Panc1 (cell line): ENCODE measurements around the gene MED14. TPM values are rescaled to one million over a fixed set of nuclear protein-coding genes. Genes with fewer than 3 reads are reported as not detected.

Source experiments
- ATAC-seq: fragments of 200-7000 bp; cut with Tn5 transposase; 2 replicates; pipeline ENCODE4 v1.9.1; 2020; ENCODE audit warnings: mild to moderate bottlenecking, moderate library complexity
- BruUV-seq: library from RNA; stranded (reverse); fragments of 400-500 nt; replicated peaks from 2 replicates; lab custom pipeline; 2021; lab: Mats Ljungman, UMichigan
- CTCF ChIA-PET: fragments of 300-600 bp; sonication (Branson Sonifier 250); formaldehyde crosslinking; loops from one replicate; lab custom pipeline; 2022; ENCODE audit warnings: antibody characterized with exemption; lab: Charles Lee
- POLR2A ChIA-PET: fragments of 300-600 bp; sonication (Branson Sonifier 250); formaldehyde crosslinking; loops from one replicate; lab custom pipeline; 2022; ENCODE audit warnings: antibody characterized with exemption; lab: Charles Lee
- DNase-seq: peaks from one replicate; pipeline ENCODE4 v3.0.0-alpha.2; 2010; ENCODE audit warnings: low read depth, low spot score
- H3K27ac ChIP-seq: 2 replicates; pipeline ENCODE4 v1.5.1; 2011; ENCODE audit warnings: mild to moderate bottlenecking, low read length, inconsistent platforms
- H3K27me3 ChIP-seq: fragments of 200-500 bp; sonication (Bioruptor generic); 2 replicates; pipeline ENCODE4 v1.6.0; 2014; ENCODE audit warnings: low read length, inconsistent platforms; ENCODE audit not compliant: control insufficient read depth, insufficient read depth
- H3K36me3 ChIP-seq: fragments of 200-500 bp; sonication (Bioruptor generic); 2 replicates; pipeline ENCODE4 v1.5.1; 2014; ENCODE audit warnings: inconsistent platforms, mild to moderate bottlenecking, low read length, moderate library complexity; ENCODE audit not compliant: control insufficient read depth, insufficient read depth
- H3K4me1 ChIP-seq: 2 replicates; pipeline ENCODE4 v1.5.1; 2011; ENCODE audit warnings: inconsistent platforms, mild to moderate bottlenecking, low read length, moderate library complexity; ENCODE audit not compliant: control insufficient read depth, insufficient read depth
- H3K4me3 ChIP-seq, 2 experiments: 2 replicates each; pipeline ENCODE4 v1.5.1; 2011 to 2012; ENCODE audit warnings: low read depth in 2 of 2, low read length in 2 of 2, mild to moderate bottlenecking in 2 of 2, inconsistent platforms in 1 of 2, moderate library complexity in 1 of 2
- H3K9me3 ChIP-seq: fragments of 200-500 bp; sonication (Bioruptor generic); 2 replicates; pipeline ENCODE4 v1.5.1; 2014; ENCODE audit warnings: low read depth, mild to moderate bottlenecking, inconsistent platforms, low read length, moderate library complexity; ENCODE audit not compliant: control insufficient read depth, insufficient read depth
- CTCF ChIP-seq: fragments of 450-650 bp; IDR thresholded peaks from 2 replicates; pipeline ENCODE4 v1.5.1; 2017; ENCODE audit warnings: mild to moderate bottlenecking
- POLR2AphosphoS5 ChIP-seq: IDR thresholded peaks from 2 replicates; pipeline ENCODE4 v1.6.1; 2012; ENCODE audit warnings: mild to moderate bottlenecking, low read depth, low read length, moderate library complexity
- REST ChIP-seq, 2 experiments: IDR thresholded peaks; 2 replicates each; pipeline ENCODE4 v1.6.1; 2011 to 2012; ENCODE audit warnings: low read depth in 2 of 2, control low read depth in 1 of 2, low read length in 1 of 2, mild to moderate bottlenecking in 1 of 2, moderate library complexity in 1 of 2; ENCODE audit not compliant: insufficient read depth in 1 of 2
- SIN3A ChIP-seq: IDR thresholded peaks from 2 replicates; pipeline ENCODE4 v1.6.1; 2012; ENCODE audit warnings: low read depth, mild to moderate bottlenecking, low read length, moderate library complexity, borderline replicate concordance; ENCODE audit not compliant: insufficient read depth
- TCF7L2 ChIP-seq: IDR thresholded peaks from 2 replicates; pipeline ENCODE4 v1.6.1; 2011; ENCODE audit warnings: mild to moderate bottlenecking, low read depth, low read length, inconsistent platforms
- in situ Hi-C: cut with HindIII; loops from 2 replicates; pipeline ENCODE4 v1.10.0; 2016; ENCODE audit warnings: low sequenced_read_pairs, low pct_unique_long_range_greater_than_20kb
- intact Hi-C: fragments of 100-400 bp; cut with micrococcal nuclease; formaldehyde crosslinking; loops from one replicate; pipeline ENCODE4 v1.10.0; 2022; ENCODE audit not compliant: unreplicated experiment
- total RNA-seq: library from RNA; stranded (reverse); gene quantifications from one replicate; pipeline ENCODE4 v1.2.1, GENCODE V29; 2021; ENCODE audit not compliant: unreplicated experiment

Gene MED14
- total RNA-seq, 1 experiment from 2014 or later, result 45.4 TPM

- no peak overlapping the region for H3K4me3 ChIP-seq
- intact Hi-C loops, result no loop called here
- POLR2A ChIA-PET, result no interaction called here
Measured at GRCh38 chrX:40612511-40612910, 122.8 kb downstream of the MED14 start.

GRCh38 chrX:40607381-40607780 lies 128.0 kb downstream of the MED14 start:
- no peak for DNase-seq
- no TSS peak for BruUV-seq
- POLR2A ChIA-PET, result no interaction called here
- ATAC-seq, result no peak
- Histone ChIP-seq H3K27ac (no peak overlapping the region), H3K36me3 (no peaks in the 10 kb centered on the region), H3K4me3 (no peak overlapping the region), H3K4me1 (no peaks in the 10 kb centered on the region), H3K9me3 (no peaks in the 10 kb centered on the region), H3K27me3 (no peaks in the 10 kb centered on the region)
- intact Hi-C loops (no loop called here), in situ Hi-C loops (no loop called here)
- CTCF ChIA-PET, result no interaction called here
- TF ChIP-seq POLR2AphosphoS5 (no peak), REST (IDR thresholded peaks at IDR 0.05; ENCODE audit: insufficient read depth in 1 of 2, low read depth in 2 of 2, low read length in 1 of 2) (no peak), CTCF (no peak), SIN3A (no peak), TCF7L2 (no peak)

More at GRCh38 chrX:40612511-40612910, 122.8 kb downstream of the MED14 start:
- TF ChIP-seq SIN3A, result no peak
- no peak for TF ChIP-seq REST (IDR thresholded peaks at IDR 0.05; ENCODE audit: insufficient read depth in 1 of 2, low read depth in 2 of 2, low read length in 1 of 2)
- TF ChIP-seq CTCF, result no peak
- TF ChIP-seq TCF7L2, result no peak
- no peak for TF ChIP-seq POLR2AphosphoS5
- in situ Hi-C loops, result no loop called here
- Histone ChIP-seq H3K4me1 (no peaks in the 10 kb centered on the region), H3K9me3 (no peaks in the 10 kb centered on the region), H3K27ac (no peak overlapping the region), H3K36me3 (no peaks in the 10 kb centered on the region), H3K27me3 (no peaks in the 10 kb centered on the region)
- BruUV-seq, result no TSS peak
- ATAC-seq, result no peak
- CTCF ChIA-PET, result no interaction called here
- no peak for DNase-seq
